Subcutaneous adipose tissue (tissue), 4 donors: ENCODE measurements around the gene FLRT1. TPM values are rescaled to one million over a fixed set of nuclear protein-coding genes. Genes with fewer than 3 reads are reported as not detected.

Experiments used
- CTCF ChIP-seq: fragments of 450-650 bp; IDR thresholded peaks from one replicate; pipeline ENCODE4 v1.5.1; 2016; ENCODE audit warnings: low read depth, mild to moderate bottlenecking, control low read depth, antibody characterized with exemption, moderate library complexity
- total RNA-seq, 4 donors: library from RNA; depleted of rRNA; stranded (reverse); fragments of >200 nt; gene quantifications; one replicate each; pipeline ENCODE4 v1.1.0, GENCODE V29; 2016

The FLRT1 gene
- total RNA-seq, 4 donors from 2014 or later, result 0.22 TPM; not detected in 3

GRCh38 chr11:64021757-64022093, 14.0 kb upstream of the FLRT1 start:
- TF ChIP-seq CTCF, result no peak

- no peak for TF ChIP-seq CTCF
These were observed 13.5 kb upstream of the FLRT1 start for GRCh38 chr11:64022125-64022784.

- no peak for TF ChIP-seq CTCF
These were observed 11.7 kb upstream of the FLRT1 start for GRCh38 chr11:64023712-64024710.

- TF ChIP-seq CTCF, result no peak
These were observed 10.5 kb upstream of the FLRT1 start for GRCh38 chr11:64025205-64025604.

- no peak for TF ChIP-seq CTCF
These were observed 9.0 kb upstream of the FLRT1 start for GRCh38 chr11:64026575-64027205.

- TF ChIP-seq CTCF, result no peak
These were observed 7.9 kb upstream of the FLRT1 start for GRCh38 chr11:64027651-64028397.
